ENCODE measurements around the gene TNFSF9. TPM values are rescaled to one million over a fixed set of nuclear protein-coding genes. Genes with fewer than 3 reads are reported as not detected.
"Not testable (repeated sequence)": the region's sequence is repeated elsewhere in the genome, so short reads cannot be mapped to it uniquely, and the experiment has no call there.

The TNFSF9 gene
- total RNA-seq, 4 donors from 2014 or later, result 0.29 to 2.7 (median 0.45) TPM; not detected in 1

- Histone ChIP-seq H3K27ac (replicated peaks in 1 of 4) (no peak overlapping the region), H3K4me1 (peaks cover 11 to 16% (median 15%) of the 10 kb centered on the region in 4 donors), H3K4me3 (no peak overlapping the region), H3K27me3 (peaks cover 0 to 68% (median 22%) of the 10 kb centered on the region in 4 donors), H3K36me3 (no peaks in the 10 kb centered on the region), H3K9me3 (no peaks in the 10 kb centered on the region)
- intact Hi-C loops (cut with DNase I), result no loop called here
- 80% methylated on average over 9 of the region's 9 CpGs for WGBS
- TF ChIP-seq EP300 (IDR thresholded peaks at IDR 0.05) (no peak), CTCF (IDR thresholded peaks at IDR 0.05) (no peak), POLR2AphosphoS5 (IDR thresholded peaks at IDR 0.05) (no peak), POLR2A (IDR thresholded peaks at IDR 0.05; ENCODE audit: low read depth) (no peak)
- DNase-seq (ENCODE audit: extremely low spot score), result no peak
Observed at GRCh38 chr19:6503407-6504201, 27.2 kb upstream of the TNFSF9 start.

GRCh38 chr19:6508028-6508771 lies 22.6 kb upstream of the TNFSF9 start:
- 89% methylated on average over 9 of the region's 9 CpGs for WGBS
- H3K27me3 ChIP-seq, result peaks cover 0 to 22% (median 0%) of the 10 kb centered on the region in 4 donors
- not testable (repeated sequence) for H3K4me3 ChIP-seq

GRCh38 chr19:6509118-6509971 lies 21.5 kb upstream of the TNFSF9 start:
- no peaks in the 10 kb centered on the region for H3K36me3 ChIP-seq
- no peak for DNase-seq (ENCODE audit: extremely low spot score)
- TF ChIP-seq POLR2A (IDR thresholded peaks at IDR 0.05; ENCODE audit: low read depth), result no peak
- no peak for TF ChIP-seq EP300 (IDR thresholded peaks at IDR 0.05)
- TF ChIP-seq CTCF (IDR thresholded peaks at IDR 0.05), result no peak
- TF ChIP-seq POLR2AphosphoS5 (IDR thresholded peaks at IDR 0.05), result peak in 1 of 2 donors; percentile 16
- WGBS, result 71% methylated on average over 20 of the region's 20 CpGs
- no peak overlapping the region for H3K27ac ChIP-seq (replicated peaks in 1 of 4)
- peaks cover 0 to 11% (median 0%) of the 10 kb centered on the region in 4 donors for H3K27me3 ChIP-seq
- no peaks in the 10 kb centered on the region for H3K4me1 ChIP-seq
- intact Hi-C loops (cut with DNase I), result no loop called here
- H3K4me3 ChIP-seq, result no peak overlapping the region
- no peaks in the 10 kb centered on the region for H3K9me3 ChIP-seq

More at GRCh38 chr19:6508028-6508771, 22.6 kb upstream of the TNFSF9 start:
- H3K27ac ChIP-seq (replicated peaks in 1 of 4); H3K4me1 ChIP-seq; DNase-seq (ENCODE audit: extremely low spot score); H3K9me3 ChIP-seq; H3K36me3 ChIP-seq; intact Hi-C loops (cut with DNase I): not testable (repeated sequence)

- Histone ChIP-seq H3K9me3 (no peaks in the 10 kb centered on the region), H3K4me1 (no peaks in the 10 kb centered on the region), H3K27ac (replicated peaks in 1 of 4) (no peak overlapping the region), H3K36me3 (no peaks in the 10 kb centered on the region), H3K27me3 (peaks cover 0 to 4% (median 0%) of the 10 kb centered on the region in 4 donors), H3K4me3 (no peak overlapping the region)
- TF ChIP-seq POLR2A (IDR thresholded peaks at IDR 0.05; ENCODE audit: low read depth) (no peak), CTCF (IDR thresholded peaks at IDR 0.05) (no peak), EP300 (IDR thresholded peaks at IDR 0.05) (no peak), POLR2AphosphoS5 (IDR thresholded peaks at IDR 0.05) (no peak)
- intact Hi-C loops (cut with DNase I), result no loop called here
- WGBS, result 85% methylated on average over 7 of the region's 7 CpGs
- no peak for DNase-seq (ENCODE audit: extremely low spot score)
Observed at GRCh38 chr19:6510618-6511017, 20.2 kb upstream of the TNFSF9 start.

Data from esophagus muscularis mucosa (tissue), 4 donors.